SK-N-SH (cell line): ENCODE measurements around the gene ATE1.

Source experiments
- ELF1 ChIP-seq: IDR thresholded peaks from 2 replicates; pipeline ENCODE4 v1.4.0; 2012
- FOXM1 ChIP-seq: IDR thresholded peaks from 2 replicates; pipeline ENCODE4 v1.4.0; 2012; ENCODE audit warnings: low read depth, mild to moderate bottlenecking
- JUND ChIP-seq: IDR thresholded peaks from 2 replicates; pipeline ENCODE4 v1.4.0; 2012

GRCh38 chr10:121813857-121814256 lies 114.0 kb downstream of the ATE1 start:
- no peak for TF ChIP-seq ELF1
- TF ChIP-seq FOXM1: no peak
- TF ChIP-seq JUND: no peak
